A673 (cell line): ENCODE results near the gene NDRG3. TPM values are rescaled to one million over a fixed set of nuclear protein-coding genes. Genes with fewer than 3 reads are reported as not detected.

ENCODE experiments used
- BruUV-seq: library from RNA; stranded (reverse); fragments of 400-500 nt; replicated peaks from 2 replicates; lab custom pipeline; 2021; lab: Mats Ljungman, UMichigan
- CTCF ChIA-PET: fragments of 300-600 bp; sonication (Branson Sonifier 250); formaldehyde crosslinking; loops from one replicate; lab custom pipeline; 2022; ENCODE audit warnings: antibody characterized with exemption; lab: Charles Lee
- POLR2A ChIA-PET: fragments of 300-600 bp; sonication (Branson Sonifier 250); formaldehyde crosslinking; loops from one replicate; lab custom pipeline; 2022; ENCODE audit warnings: antibody characterized with exemption; ENCODE audit not compliant: low non-redundant PET; lab: Charles Lee
- DNase-seq: peaks from one replicate; pipeline ENCODE4 v3.0.0-alpha.2; 2015; ENCODE audit warnings: low spot score
- H3K27ac ChIP-seq: fragments of 200-600 bp; sonication (generic); 2 replicates; pipeline ENCODE4 v1.5.1; 2016; ENCODE audit warnings: mixed run types, low read depth, mild to moderate bottlenecking, mixed read lengths, antibody characterized with exemption, low read length; ENCODE audit not compliant: poor library complexity, severe bottlenecking
- H3K27me3 ChIP-seq: fragments of 200-600 bp; sonication (generic); replicated peaks from 2 replicates; pipeline ENCODE4 v1.6.1; 2017; ENCODE audit warnings: mixed run types, low read depth, mild to moderate bottlenecking, mixed read lengths, antibody characterized with exemption, low read length; ENCODE audit not compliant: insufficient read depth, poor library complexity
- H3K36me3 ChIP-seq: fragments of 200-600 bp; sonication (generic); 2 replicates; pipeline ENCODE4 v1.6.1; 2016; ENCODE audit warnings: mixed run types, mild to moderate bottlenecking, mixed read lengths, antibody characterized with exemption, low read length; ENCODE audit not compliant: insufficient read depth, poor library complexity, severe bottlenecking
- H3K4me1 ChIP-seq: fragments of 200-600 bp; sonication (generic); 2 replicates; pipeline ENCODE4 v1.6.1; 2017; ENCODE audit warnings: mixed run types, mild to moderate bottlenecking, mixed read lengths, antibody characterized with exemption, low read length; ENCODE audit not compliant: insufficient read depth, poor library complexity, severe bottlenecking
- H3K4me3 ChIP-seq: fragments of 200-600 bp; sonication (generic); 2 replicates; pipeline ENCODE4 v1.5.1; 2016; ENCODE audit warnings: low read depth, mixed run types, mild to moderate bottlenecking, mixed read lengths, low read length; ENCODE audit not compliant: poor library complexity, severe bottlenecking
- H3K9me3 ChIP-seq: fragments of 200-600 bp; sonication (generic); 2 replicates; pipeline ENCODE4 v1.6.1; 2016; ENCODE audit warnings: mixed run types, low read depth, mild to moderate bottlenecking, mixed read lengths, antibody characterized with exemption, low read length; ENCODE audit not compliant: poor library complexity, severe bottlenecking
- EZH2 ChIP-seq: fragments of 200-600 bp; sonication (generic); IDR thresholded peaks from 2 replicates; pipeline ENCODE4 v1.6.1; 2017; ENCODE audit warnings: borderline replicate concordance, low read depth, mild to moderate bottlenecking, mixed read lengths, antibody characterized with exemption, low read length; ENCODE audit not compliant: poor library complexity, severe bottlenecking
- intact Hi-C: fragments of 100-400 bp; cut with micrococcal nuclease; formaldehyde crosslinking; loops from one replicate; pipeline ENCODE4 v1.10.0; 2022; ENCODE audit not compliant: unreplicated experiment
- total RNA-seq: library from RNA; stranded (reverse); gene quantifications from 2 replicates; pipeline ENCODE4 v1.2.3, GENCODE V29; 2021
- TF ChIP-seq, protein P1 (sequence below): fragments of 300-800, 200-600 bp; sonication (generic); conservative IDR thresholded peaks from 2 replicates; pipeline ENCODE4 v1.5.1; 2017; ENCODE audit warnings: low read depth, mild to moderate bottlenecking, antibody characterized with exemption, low read length, moderate library complexity, mixed read lengths

Gene NDRG3
- total RNA-seq, 1 experiment from 2014 or later: 17.6 TPM

DNA sequence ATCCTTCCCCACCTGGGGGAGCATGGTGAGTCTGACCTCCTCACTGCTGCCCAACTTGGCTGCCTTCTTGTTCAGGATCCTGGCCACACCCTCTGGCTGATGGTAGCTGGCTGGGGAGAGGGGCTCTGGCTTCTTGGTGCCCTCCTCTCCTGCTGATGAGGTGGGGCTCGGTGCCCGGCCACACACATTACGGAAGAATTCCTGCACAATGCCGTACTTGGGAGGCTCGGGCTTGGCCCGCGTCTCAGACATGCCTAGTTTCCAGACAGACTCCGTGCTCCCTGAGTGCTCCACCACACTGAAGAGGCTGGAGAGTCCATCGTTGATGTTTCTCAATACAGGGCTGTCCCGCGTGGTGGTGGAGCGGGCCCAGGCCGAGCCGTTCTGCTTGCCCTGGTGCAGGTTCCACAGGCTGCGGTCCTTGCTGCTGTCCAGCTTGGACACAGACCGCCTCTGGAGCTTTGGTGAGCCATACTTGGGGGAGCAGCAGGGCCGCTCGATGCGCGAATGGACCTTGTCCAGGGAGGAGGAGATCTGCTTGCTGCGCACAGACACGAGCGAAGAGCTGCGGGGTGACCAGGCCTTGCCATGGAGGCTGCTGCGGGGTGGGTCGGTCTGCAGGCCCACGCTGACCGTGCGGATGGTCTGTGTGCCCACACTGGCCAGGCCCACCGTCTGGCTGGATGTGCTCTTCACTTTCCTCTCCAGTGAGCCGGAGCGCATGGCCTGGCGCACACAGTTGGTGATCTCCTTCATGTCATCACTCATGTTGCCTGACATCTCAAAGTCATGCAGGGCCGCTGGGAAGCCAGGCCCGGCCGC is 47.6 kb upstream of the NDRG3 start:
- Histone ChIP-seq H3K27me3 (no peaks in the 10 kb centered on the region), H3K9me3 (no peaks in the 10 kb centered on the region), H3K4me3 (no peak overlapping the region), H3K4me1 (no peaks in the 10 kb centered on the region), H3K36me3 (peaks cover 48% of the 10 kb centered on the region), H3K27ac (no peak overlapping the region)
- CTCF ChIA-PET: no interaction called here
- TF ChIP-seq, protein P1, sequence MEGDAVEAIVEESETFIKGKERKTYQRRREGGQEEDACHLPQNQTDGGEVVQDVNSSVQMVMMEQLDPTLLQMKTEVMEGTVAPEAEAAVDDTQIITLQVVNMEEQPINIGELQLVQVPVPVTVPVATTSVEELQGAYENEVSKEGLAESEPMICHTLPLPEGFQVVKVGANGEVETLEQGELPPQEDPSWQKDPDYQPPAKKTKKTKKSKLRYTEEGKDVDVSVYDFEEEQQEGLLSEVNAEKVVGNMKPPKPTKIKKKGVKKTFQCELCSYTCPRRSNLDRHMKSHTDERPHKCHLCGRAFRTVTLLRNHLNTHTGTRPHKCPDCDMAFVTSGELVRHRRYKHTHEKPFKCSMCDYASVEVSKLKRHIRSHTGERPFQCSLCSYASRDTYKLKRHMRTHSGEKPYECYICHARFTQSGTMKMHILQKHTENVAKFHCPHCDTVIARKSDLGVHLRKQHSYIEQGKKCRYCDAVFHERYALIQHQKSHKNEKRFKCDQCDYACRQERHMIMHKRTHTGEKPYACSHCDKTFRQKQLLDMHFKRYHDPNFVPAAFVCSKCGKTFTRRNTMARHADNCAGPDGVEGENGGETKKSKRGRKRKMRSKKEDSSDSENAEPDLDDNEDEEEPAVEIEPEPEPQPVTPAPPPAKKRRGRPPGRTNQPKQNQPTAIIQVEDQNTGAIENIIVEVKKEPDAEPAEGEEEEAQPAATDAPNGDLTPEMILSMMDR: no peak
- TF ChIP-seq EZH2: no peak
- POLR2A ChIA-PET: no interaction called here
- no peak for DNase-seq
- BruUV-seq: no TSS peak
- intact Hi-C loops: no loop called here

DNA sequence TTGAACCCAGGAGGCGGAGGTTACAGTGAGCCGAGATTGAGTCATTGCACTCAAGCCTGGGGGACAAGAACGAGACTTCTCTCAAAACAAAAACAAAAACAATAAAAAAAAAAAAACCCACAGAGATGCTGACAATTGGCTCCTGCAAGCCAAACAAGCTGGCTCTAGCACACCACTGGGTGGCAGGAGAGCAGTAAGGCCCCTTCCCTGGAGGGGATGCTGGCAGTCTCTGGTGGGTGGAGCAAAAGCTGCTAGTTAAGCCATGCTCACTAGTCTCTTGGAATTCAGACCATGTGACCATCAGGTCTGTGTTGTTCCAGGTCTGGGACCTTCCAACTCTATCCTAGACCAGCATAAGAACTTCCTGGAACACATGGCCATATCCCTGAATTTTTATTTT is 46.5 kb upstream of the NDRG3 start:
- intact Hi-C loops: no loop called here
- DNase-seq: peak; percentile 65
- no peak overlapping the region for H3K4me3 ChIP-seq
- H3K9me3 ChIP-seq: no peaks in the 10 kb centered on the region
- no peak overlapping the region for H3K27ac ChIP-seq
- peaks cover 37% of the 10 kb centered on the region for H3K36me3 ChIP-seq
- H3K4me1 ChIP-seq: no peaks in the 10 kb centered on the region
- H3K27me3 ChIP-seq: no peaks in the 10 kb centered on the region
- ChIA-PET POLR2A (no interaction called here), CTCF (interaction anchor here (0.7 kb wide), 2 partner anchors 16 to 71 kb away, joined by 3 to 5 read pairs; a partner anchor contains a TSS)
- TF ChIP-seq, protein P1: peak; percentile 48
- TF ChIP-seq EZH2: no peak
- no TSS peak for BruUV-seq

DNA sequence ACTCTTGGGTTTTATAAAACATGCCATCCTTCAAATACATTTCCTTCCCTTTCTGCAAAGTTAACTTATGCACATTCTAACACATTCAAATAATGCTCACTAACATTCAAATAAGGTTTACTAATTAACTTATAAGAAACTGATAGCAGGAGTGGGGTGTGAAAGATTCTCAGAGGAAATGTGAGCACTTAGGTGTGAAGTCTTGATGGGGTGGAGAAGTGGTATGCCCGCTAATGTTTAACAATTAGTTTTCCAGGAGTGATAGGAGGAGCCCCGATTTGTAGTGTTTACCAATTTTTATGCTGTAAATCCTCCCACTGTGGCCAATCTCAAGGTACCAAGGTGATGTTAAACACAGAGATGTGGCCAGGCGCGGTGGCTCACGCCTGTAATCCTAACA is 46.0 kb upstream of the NDRG3 start:
- no peak overlapping the region for H3K27ac ChIP-seq
- H3K27me3 ChIP-seq: no peaks in the 10 kb centered on the region
- no TSS peak for BruUV-seq
- no peaks in the 10 kb centered on the region for H3K9me3 ChIP-seq
- no peaks in the 10 kb centered on the region for H3K4me1 ChIP-seq
- DNase-seq: no peak
- TF ChIP-seq EZH2: no peak
- TF ChIP-seq, protein P1: no peak
- CTCF ChIA-PET: no interaction called here
- H3K36me3 ChIP-seq: peaks cover 32% of the 10 kb centered on the region
- intact Hi-C loops: no loop called here
- POLR2A ChIA-PET: no interaction called here
- H3K4me3 ChIP-seq: no peak overlapping the region
